HFF-Myc (cell line): Measurements from ENCODE around the gene POFUT2.

Experiments
- DNase-seq: peaks from one replicate; pipeline ENCODE4 v3.0.0-alpha.2; 2011; ENCODE audit warnings: low read depth; ENCODE audit errors: extremely low read depth
- H3K4me3 ChIP-seq: replicated peaks from 2 replicates; pipeline ENCODE4 v1.5.1; 2011; ENCODE audit warnings: low read depth, mild to moderate bottlenecking, control low read depth, low read length
- CTCF ChIP-seq: IDR thresholded peaks from 2 replicates; pipeline ENCODE4 v1.5.1; 2012; ENCODE audit warnings: mild to moderate bottlenecking, low read depth, low read length, control low read depth; ENCODE audit errors: missing control alignments

POFUT2 gene

DNA sequence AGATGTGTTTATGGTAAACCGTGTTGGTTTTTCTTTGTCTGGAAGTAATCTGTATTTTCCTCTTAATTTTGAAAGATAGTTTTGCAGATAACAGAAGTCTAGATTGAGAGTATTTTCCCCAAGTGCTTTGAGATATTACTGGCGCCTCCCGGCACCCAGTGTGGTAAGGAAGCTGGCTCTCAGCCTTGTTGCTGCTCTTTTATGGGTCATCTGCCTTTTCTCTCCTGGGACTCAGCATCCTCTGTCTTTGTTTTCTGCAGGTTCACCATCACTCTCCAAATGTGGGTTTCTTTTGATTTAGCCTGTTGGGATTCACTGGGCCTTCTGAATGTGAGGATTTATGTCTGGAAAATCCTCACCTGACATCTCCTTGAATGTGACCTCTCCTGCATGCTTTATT lies 37.4 kb downstream of the POFUT2 start:
- TF ChIP-seq CTCF, result no peak
- no peak for DNase-seq
- no peak overlapping the region for H3K4me3 ChIP-seq

DNA sequence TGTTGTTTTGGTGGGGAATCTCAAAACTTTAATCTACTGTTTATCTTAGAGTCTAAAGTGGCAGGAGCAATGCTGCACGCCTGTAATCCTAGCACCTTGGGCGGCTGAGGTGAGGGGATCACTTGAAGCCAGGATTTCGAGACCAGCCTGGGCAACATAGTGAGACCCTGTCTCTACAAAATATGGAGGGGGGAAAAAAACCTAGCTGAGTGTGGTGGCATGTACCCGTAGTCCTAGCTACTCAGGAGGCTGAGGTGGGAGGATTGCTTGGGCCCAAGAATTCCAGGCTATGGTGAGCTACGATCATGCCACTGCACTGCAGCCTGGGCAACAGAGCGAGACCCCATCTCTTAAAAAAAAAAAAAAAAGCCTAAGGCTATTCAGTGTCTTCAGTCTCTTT lies 38.1 kb downstream of the POFUT2 start:
- no peak for DNase-seq
- no peak for TF ChIP-seq CTCF
- H3K4me3 ChIP-seq, result no peak overlapping the region

GRCh38 chr21:45248893-45249381 lies 38.8 kb downstream of the POFUT2 start:
- peak overlapping the region; percentile 19; the same call in 1 of the 2 replicates for H3K4me3 ChIP-seq
- DNase-seq, result no peak
- TF ChIP-seq CTCF, result no peak

- DNase-seq, result no peak
- no peak for TF ChIP-seq CTCF
- peak overlapping the region; percentile 19; the same call in 1 of the 2 replicates for H3K4me3 ChIP-seq
Measured at GRCh38 chr21:45248301-45248892, 39.3 kb downstream of the POFUT2 start.

DNA sequence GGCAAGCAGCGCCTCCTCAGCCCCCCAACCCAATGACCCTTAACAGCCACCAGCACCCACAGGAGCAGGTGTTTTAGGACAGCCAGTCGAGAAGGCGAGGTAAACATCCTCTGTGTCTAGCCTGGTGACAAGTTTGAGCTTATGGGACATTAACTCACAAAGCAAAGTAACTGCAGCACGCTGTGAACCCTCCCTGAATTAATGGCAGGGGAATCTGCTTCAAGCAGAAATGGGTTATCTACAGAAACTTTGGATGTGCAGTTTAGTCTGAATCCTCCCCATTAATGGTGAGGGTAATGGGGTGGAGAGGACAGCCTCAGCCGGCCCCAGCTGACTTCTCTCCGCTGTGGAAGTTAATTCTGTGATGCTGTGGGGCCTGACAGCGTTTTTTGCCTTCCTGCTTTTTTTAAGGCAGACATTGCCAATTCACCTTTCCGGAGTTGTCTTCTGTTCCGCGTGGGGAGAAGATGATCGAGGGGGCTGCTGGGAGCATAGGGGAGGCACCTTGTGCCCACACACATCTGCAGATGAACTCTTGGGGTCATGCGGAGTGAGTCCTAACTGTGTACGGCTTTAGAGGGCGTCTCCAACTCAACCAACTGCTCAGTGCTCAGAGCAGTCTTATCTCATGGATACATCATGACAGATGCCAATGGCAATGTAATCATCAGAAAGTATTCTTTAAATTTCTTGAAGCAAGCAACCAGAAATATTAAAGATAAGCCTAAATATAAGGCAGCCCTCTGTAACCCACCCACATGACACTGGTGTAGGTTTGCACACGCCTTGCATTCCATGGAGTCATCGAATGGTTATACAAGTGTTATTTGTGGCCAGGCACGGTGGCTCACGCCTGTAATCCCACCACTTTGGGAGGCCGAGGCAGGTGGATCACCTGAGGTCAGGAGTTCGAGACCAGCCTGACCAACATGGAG lies 41.0 kb downstream of the POFUT2 start:
- no peak for DNase-seq
- H3K4me3 ChIP-seq, result no peak overlapping the region
- no peak for TF ChIP-seq CTCF

DNA sequence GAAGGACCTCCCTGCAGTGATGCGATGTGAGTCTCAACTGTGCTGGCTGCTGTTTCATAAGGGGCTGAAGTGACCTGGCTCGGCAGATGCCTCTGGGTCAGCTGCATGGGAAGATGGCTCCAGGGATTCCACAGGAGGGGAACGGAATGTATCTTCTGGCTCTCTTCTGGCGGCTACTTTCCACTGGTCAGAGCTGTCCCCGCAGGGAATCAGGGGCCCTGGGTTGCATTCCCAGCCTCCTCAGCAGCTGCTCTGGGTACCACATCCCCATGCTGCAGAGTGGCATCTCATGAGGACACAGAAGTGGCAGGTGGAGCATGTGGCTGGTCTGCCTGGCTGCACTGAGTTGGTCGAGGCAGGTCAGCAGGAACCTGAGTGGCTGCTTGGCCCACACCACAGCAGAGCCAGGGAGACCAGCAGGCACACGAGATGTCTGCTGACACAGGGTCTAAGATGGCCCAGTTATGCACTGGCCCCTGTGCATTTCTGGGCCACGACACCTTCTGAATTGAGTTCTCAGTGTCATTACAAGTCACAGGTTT lies 42.8 kb downstream of the POFUT2 start:
- DNase-seq, result no peak
- no peak for TF ChIP-seq CTCF
- no peak overlapping the region for H3K4me3 ChIP-seq
